Effector memory CD4-positive, alpha-beta T cell (primary cell): ENCODE data around the gene CHDH.

Source experiments
- DNase-seq, 3 donors: peaks; one replicate each; pipeline ENCODE4 v3.0.0-alpha.2; 2020
- H3K27ac ChIP-seq: 2 replicates; pipeline ENCODE4 v1.7.0; 2013; ENCODE audit warnings: mild to moderate bottlenecking, low read length, moderate library complexity; ENCODE audit not compliant: insufficient read depth, poor library complexity, severe bottlenecking
- H3K27me3 ChIP-seq: replicated peaks from 2 replicates; pipeline ENCODE4 v1.7.0; 2013; ENCODE audit warnings: mild to moderate bottlenecking, low read length; ENCODE audit not compliant: insufficient read depth, control insufficient read depth, poor library complexity, severe bottlenecking
- H3K36me3 ChIP-seq: 2 replicates; pipeline ENCODE4 v1.7.0; 2013; ENCODE audit warnings: mild to moderate bottlenecking, low read length, moderate library complexity; ENCODE audit not compliant: control insufficient read depth, insufficient read depth
- H3K4me1 ChIP-seq: 2 replicates; pipeline ENCODE4 v1.7.0; 2013; ENCODE audit warnings: low read length, mild to moderate bottlenecking; ENCODE audit not compliant: control insufficient read depth, insufficient read depth, poor library complexity, severe bottlenecking
- H3K4me3 ChIP-seq: 2 replicates; pipeline ENCODE4 v1.7.0; 2013; ENCODE audit warnings: low read length, low read depth, mild to moderate bottlenecking; ENCODE audit not compliant: insufficient read depth, poor library complexity, severe bottlenecking
- H3K9me3 ChIP-seq: 2 replicates; pipeline ENCODE4 v1.7.0; 2013; ENCODE audit warnings: mild to moderate bottlenecking, low read length, moderate library complexity; ENCODE audit not compliant: control insufficient read depth

CHDH gene

GRCh38 chr3:53824795-53825194, 21.4 kb downstream of the CHDH start:
- Histone ChIP-seq H3K36me3 (no peaks in the 10 kb centered on the region), H3K4me1 (no peaks in the 10 kb centered on the region), H3K4me3 (no peak overlapping the region), H3K27me3 (no peaks in the 10 kb centered on the region), H3K27ac (no peak overlapping the region), H3K9me3 (no peaks in the 10 kb centered on the region)
- no peak for DNase-seq

- Histone ChIP-seq H3K4me1 (no peaks in the 10 kb centered on the region), H3K36me3 (no peaks in the 10 kb centered on the region), H3K9me3 (no peaks in the 10 kb centered on the region), H3K27ac (no peak overlapping the region), H3K4me3 (no peak overlapping the region), H3K27me3 (no peaks in the 10 kb centered on the region)
- no peak for DNase-seq
Observed at GRCh38 chr3:53823956-53824657, 22.1 kb downstream of the CHDH start.

DNA sequence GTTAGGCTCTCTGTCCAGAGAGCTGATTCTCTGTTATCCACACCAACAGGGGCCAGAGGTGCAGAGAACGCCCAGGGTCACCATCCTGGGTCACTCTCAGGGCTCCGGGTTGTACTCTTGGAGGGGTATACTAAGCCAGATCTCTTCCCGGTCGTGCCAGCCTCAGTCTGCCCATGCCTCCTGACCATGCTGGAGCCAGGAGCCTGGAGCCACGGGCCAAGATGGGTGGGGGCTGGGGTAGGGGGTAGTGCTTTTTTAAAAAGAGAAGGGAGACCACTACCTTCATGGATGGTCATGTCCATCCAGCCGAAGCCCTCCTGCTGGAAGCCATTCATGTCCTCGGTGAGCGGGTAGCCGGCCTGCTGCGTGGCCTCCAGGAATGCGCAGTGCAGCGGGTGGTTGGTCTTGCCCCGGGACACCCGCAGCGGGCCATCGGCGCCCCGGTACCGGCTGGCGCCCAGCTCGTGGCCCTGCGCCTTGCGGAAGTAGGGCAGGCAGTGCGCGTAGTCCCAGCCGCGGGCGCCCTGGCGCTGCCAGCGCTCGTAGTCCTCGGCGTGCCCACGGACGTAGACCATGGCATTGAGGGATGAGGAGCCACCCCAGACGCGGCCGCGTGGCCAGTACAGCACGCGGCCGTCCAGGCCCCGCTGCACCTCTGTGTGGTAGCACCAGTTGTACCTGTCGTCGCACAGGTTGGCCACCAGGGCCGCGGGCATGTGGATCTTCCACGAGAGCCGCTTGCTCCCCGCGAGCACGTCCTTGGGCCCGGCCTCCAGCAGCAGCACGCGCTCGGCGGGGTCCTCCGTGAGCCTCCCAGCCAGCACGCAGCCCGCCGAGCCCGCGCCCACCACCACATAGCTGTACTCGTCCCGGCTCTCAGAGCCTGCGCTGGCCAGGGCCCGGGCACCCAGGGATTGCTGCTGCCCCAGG, 22.9 kb downstream of the CHDH start:
- no peak overlapping the region for H3K4me3 ChIP-seq
- H3K36me3 ChIP-seq = no peaks in the 10 kb centered on the region
- H3K9me3 ChIP-seq = no peaks in the 10 kb centered on the region
- no peak overlapping the region for H3K27ac ChIP-seq
- DNase-seq = no peak
- H3K4me1 ChIP-seq = no peaks in the 10 kb centered on the region
- H3K27me3 ChIP-seq = no peaks in the 10 kb centered on the region

- H3K36me3 ChIP-seq = no peaks in the 10 kb centered on the region
- no peak for DNase-seq
- H3K4me1 ChIP-seq = no peaks in the 10 kb centered on the region
- H3K27me3 ChIP-seq = no peaks in the 10 kb centered on the region
- H3K27ac ChIP-seq = no peak overlapping the region
- no peak overlapping the region for H3K4me3 ChIP-seq
- H3K9me3 ChIP-seq = no peaks in the 10 kb centered on the region
Observed at GRCh38 chr3:53822331-53822741, 23.9 kb downstream of the CHDH start.

DNA sequence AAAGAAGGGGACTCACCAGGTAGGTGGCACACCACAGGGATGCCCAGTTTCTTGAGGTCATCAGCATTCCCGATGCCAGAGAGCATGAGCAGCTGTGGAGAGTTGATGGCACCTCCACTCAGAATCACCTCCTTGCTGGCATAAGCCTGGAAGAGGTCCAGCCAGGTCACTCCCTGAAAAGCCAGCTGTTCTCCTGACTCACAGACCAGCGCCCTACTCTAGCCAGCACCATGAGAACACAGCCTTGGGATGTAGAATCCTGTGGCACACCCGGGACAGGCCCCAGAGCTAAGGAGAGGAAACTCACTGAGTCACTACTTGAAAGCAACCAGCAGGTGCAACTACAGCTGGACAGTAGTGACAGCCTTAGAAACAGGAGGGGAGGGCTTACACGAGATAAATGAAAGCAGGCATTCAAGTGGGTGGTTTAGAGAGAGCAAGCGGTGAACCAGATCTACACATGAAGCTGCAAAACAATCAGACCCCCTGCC, 24.5 kb downstream of the CHDH start:
- H3K4me1 ChIP-seq = no peaks in the 10 kb centered on the region
- no peak for DNase-seq

GRCh38 chr3:53820756-53821580, 25.3 kb downstream of the CHDH start:
- no peaks in the 10 kb centered on the region for H3K9me3 ChIP-seq
- no peak for DNase-seq
- no peak overlapping the region for H3K27ac ChIP-seq
- H3K36me3 ChIP-seq = no peaks in the 10 kb centered on the region
- no peaks in the 10 kb centered on the region for H3K4me1 ChIP-seq
- no peak overlapping the region for H3K4me3 ChIP-seq
- no peaks in the 10 kb centered on the region for H3K27me3 ChIP-seq

More for the DNA sequence above, 24.5 kb downstream of the CHDH start:
- no peak overlapping the region for H3K4me3 ChIP-seq
- H3K27me3 ChIP-seq = no peaks in the 10 kb centered on the region
- no peak overlapping the region for H3K27ac ChIP-seq
- no peaks in the 10 kb centered on the region for H3K36me3 ChIP-seq
- no peaks in the 10 kb centered on the region for H3K9me3 ChIP-seq

- Histone ChIP-seq H3K4me3 (no peak overlapping the region), H3K36me3 (no peaks in the 10 kb centered on the region), H3K27me3 (no peaks in the 10 kb centered on the region), H3K9me3 (no peaks in the 10 kb centered on the region), H3K4me1 (no peaks in the 10 kb centered on the region), H3K27ac (no peak overlapping the region)
- DNase-seq = no peak
Observed at GRCh38 chr3:53820084-53820483, 26.1 kb downstream of the CHDH start.

- Histone ChIP-seq H3K27ac (no peak overlapping the region), H3K4me1 (no peaks in the 10 kb centered on the region), H3K4me3 (no peak overlapping the region), H3K36me3 (no peaks in the 10 kb centered on the region), H3K27me3 (no peaks in the 10 kb centered on the region), H3K9me3 (no peaks in the 10 kb centered on the region)
- DNase-seq = no peak
Observed at GRCh38 chr3:53819163-53819868, 26.9 kb downstream of the CHDH start.
